PFSK-1 (cell line): ENCODE results near the gene CCDC47. TPM values are rescaled to one million over a fixed set of nuclear protein-coding genes. Genes with fewer than 3 reads are reported as not detected.

Experiments
- FOXP2 ChIP-seq: optimal IDR thresholded peaks from 2 replicates; pipeline ENCODE3; 2011; ENCODE audit warnings: borderline replicate concordance, control low read depth, inconsistent platforms; ENCODE audit not compliant: insufficient read depth; ENCODE audit errors: extremely low read length, extremely low read depth
- POLR2AphosphoS5 ChIP-seq: IDR thresholded peaks from 2 replicates; pipeline ENCODE4 v1.6.1; 2012; ENCODE audit warnings: low read depth, mild to moderate bottlenecking, control low read depth, low read length, moderate library complexity
- SIN3A ChIP-seq: IDR thresholded peaks from 2 replicates; pipeline ENCODE4 v1.6.1; 2012; ENCODE audit warnings: mild to moderate bottlenecking, low read length, moderate library complexity, borderline replicate concordance; ENCODE audit not compliant: insufficient read depth
- TAF1 ChIP-seq: IDR thresholded peaks from 2 replicates; pipeline ENCODE4 v1.6.1; 2012; ENCODE audit warnings: low read length, control low read depth, borderline replicate concordance; ENCODE audit not compliant: insufficient read depth
- polyA plus RNA-seq: library from polyadenylated mRNA; unstranded; fragments of >200 nt; gene quantifications from one replicate; pipeline ENCODE4 v1.2.1, GENCODE V29; 2012; ENCODE audit warnings: low read depth, missing spikeins; ENCODE audit not compliant: insufficient read length
- TF ChIP-seq, protein P1 (sequence below), 2 experiments: IDR thresholded peaks; 2 replicates each; pipeline versions ENCODE4 v1.6.1 to v1.8.0; 2011 to 2012; ENCODE audit warnings: low read depth in 2 of 2, low read length in 2 of 2, control low read depth in 1 of 2, inconsistent platforms in 1 of 2, mild to moderate bottlenecking in 1 of 2, moderate library complexity in 1 of 2; ENCODE audit not compliant: insufficient read depth in 1 of 2

CCDC47 gene, protein sequence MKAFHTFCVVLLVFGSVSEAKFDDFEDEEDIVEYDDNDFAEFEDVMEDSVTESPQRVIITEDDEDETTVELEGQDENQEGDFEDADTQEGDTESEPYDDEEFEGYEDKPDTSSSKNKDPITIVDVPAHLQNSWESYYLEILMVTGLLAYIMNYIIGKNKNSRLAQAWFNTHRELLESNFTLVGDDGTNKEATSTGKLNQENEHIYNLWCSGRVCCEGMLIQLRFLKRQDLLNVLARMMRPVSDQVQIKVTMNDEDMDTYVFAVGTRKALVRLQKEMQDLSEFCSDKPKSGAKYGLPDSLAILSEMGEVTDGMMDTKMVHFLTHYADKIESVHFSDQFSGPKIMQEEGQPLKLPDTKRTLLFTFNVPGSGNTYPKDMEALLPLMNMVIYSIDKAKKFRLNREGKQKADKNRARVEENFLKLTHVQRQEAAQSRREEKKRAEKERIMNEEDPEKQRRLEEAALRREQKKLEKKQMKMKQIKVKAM
- 98.8 TPM for polyA plus RNA-seq

DNA sequence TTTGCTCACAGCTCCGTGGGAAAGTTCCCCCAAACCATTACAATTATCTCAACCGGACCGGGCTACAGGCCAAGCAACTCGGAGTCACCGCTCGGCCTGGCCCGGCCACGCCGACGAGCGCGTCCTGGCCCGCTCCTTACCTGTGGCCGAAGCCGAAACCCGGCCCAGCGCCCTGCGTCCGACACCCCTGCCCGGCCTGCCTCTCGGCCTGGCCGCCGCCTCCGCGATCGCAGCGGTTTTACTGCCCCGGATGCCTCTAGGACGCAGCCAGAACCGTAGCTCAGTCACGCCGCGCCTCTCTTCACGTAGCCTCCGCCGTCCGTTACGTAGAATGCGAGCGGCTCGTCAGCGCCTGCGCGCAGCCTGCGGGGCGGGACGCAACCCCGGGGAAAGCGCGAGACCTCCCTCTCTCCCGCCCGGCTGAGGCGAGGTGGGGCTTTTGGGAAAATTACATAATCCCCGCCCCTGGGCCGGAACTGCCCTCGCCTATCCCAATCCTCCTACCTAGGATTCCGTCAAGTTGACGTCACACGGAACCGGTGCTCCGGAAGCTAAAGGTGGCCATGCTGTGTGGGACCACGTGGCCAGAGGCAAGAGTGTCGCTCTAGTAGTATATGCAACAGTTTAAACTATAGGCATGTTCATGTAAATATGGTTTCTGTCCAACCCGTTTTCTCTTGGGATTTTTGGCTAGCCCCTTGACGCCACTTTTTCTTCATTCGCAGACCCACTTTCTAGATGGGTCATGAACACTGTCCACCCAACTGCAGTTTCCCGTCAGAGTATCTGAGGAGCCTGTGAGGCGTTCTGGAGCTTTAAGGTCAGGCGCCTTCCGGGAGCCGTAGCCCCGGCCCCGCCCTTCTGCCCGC is at the start of gene CCDC47:
TSS of gene CCDC47 (minus strand) at position 326 of the 869 bp plus-strand sequence. CDS start 7,422 bp downstream, outside the sequence.
- TF ChIP-seq TAF1 (peak; percentile 77; the same call in 1 of the 2 replicates), SIN3A (peak; percentile 91), FOXP2 (peak; percentile 86), POLR2AphosphoS5 (peak; percentile 75)
- TF ChIP-seq, protein P1, sequence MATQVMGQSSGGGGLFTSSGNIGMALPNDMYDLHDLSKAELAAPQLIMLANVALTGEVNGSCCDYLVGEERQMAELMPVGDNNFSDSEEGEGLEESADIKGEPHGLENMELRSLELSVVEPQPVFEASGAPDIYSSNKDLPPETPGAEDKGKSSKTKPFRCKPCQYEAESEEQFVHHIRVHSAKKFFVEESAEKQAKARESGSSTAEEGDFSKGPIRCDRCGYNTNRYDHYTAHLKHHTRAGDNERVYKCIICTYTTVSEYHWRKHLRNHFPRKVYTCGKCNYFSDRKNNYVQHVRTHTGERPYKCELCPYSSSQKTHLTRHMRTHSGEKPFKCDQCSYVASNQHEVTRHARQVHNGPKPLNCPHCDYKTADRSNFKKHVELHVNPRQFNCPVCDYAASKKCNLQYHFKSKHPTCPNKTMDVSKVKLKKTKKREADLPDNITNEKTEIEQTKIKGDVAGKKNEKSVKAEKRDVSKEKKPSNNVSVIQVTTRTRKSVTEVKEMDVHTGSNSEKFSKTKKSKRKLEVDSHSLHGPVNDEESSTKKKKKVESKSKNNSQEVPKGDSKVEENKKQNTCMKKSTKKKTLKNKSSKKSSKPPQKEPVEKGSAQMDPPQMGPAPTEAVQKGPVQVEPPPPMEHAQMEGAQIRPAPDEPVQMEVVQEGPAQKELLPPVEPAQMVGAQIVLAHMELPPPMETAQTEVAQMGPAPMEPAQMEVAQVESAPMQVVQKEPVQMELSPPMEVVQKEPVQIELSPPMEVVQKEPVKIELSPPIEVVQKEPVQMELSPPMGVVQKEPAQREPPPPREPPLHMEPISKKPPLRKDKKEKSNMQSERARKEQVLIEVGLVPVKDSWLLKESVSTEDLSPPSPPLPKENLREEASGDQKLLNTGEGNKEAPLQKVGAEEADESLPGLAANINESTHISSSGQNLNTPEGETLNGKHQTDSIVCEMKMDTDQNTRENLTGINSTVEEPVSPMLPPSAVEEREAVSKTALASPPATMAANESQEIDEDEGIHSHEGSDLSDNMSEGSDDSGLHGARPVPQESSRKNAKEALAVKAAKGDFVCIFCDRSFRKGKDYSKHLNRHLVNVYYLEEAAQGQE (IDR thresholded peaks at IDR 0.05; ENCODE audit: insufficient read depth in 1 of 2, low read depth in 2 of 2, low read length in 2 of 2): peak in 1 of 2 experiments; percentile 30; a peak in 1 of 4 replicates

DNA sequence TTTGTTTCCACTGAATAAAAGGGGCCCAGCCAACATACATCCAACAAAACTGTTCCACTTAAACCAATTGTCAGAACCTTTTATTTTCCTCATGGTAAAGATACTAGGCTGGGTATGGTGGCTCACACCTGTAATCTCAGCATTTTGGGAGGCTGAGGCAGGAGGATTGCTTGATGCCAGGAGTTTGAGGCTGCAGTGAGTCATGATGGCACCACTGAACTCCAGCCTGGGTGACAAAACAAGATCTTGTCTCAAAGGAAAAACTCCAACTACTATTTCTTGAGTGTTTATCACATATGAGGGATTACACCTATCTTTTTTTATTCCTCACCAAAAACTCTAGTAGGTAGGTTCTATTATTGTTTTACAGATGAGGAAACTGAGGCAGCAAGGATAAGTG is 49.1 kb upstream of the CCDC47 start:
- TF ChIP-seq SIN3A (no peak), TAF1 (no peak), POLR2AphosphoS5 (no peak), FOXP2 (no peak)
- TF ChIP-seq, protein P1 (IDR thresholded peaks at IDR 0.05; ENCODE audit: insufficient read depth in 1 of 2, low read depth in 2 of 2, low read length in 2 of 2): no peak

DNA sequence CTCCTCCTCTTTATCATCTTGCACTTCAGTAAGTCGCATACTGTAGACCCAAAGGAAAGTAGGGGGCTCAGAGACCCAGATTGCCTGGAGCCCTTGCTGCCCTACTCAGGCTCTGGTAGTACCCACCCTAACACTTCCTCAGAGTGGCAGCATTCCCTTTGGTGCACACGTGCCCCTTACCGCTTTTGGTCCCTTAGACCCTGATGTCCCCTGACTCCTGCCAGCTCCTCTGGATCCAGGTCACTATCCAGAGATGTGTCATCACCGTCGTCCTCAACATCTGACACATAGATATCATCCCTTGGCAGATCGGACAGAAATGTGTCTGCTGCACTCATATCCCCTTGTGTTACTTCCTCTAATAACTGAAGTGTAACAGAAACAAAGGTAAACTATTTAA is 48.4 kb upstream of the CCDC47 start:
- TF ChIP-seq FOXP2: no peak
- TF ChIP-seq TAF1: no peak
- no peak for TF ChIP-seq POLR2AphosphoS5
- no peak for TF ChIP-seq SIN3A
- TF ChIP-seq, protein P1 (IDR thresholded peaks at IDR 0.05; ENCODE audit: insufficient read depth in 1 of 2, low read depth in 2 of 2, low read length in 2 of 2): no peak

DNA sequence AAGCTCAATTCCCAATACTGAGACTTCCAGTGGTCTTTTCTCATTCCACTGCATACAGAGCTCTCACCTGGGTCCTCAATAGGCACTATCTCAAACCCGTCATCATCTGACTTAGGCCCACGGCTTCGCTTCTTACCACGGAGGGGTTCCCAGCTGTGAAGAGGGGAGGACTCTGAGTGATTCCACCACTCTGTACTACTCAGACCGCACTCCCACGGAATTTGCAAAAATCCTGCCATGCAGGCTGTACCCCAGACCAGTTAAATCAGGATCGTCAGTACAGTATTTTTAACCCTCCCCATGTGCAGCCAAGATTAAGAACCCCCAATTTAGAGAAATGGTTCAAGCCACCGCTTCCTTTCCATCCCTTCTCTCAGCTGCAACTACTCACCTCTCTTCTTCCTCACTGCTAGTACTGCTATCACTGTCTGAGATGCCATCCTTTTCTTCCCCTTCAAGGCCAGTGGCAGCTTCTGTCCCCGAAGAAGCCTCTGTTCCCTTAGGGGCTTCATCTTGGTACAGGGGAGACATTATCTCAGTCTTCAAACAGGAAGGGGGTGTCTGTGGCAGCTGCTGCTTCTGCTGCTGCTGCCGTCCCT is 47.7 kb upstream of the CCDC47 start:
- no peak; the same call in 1 of the 2 replicates for TF ChIP-seq POLR2AphosphoS5
- TF ChIP-seq SIN3A: no peak

DNA sequence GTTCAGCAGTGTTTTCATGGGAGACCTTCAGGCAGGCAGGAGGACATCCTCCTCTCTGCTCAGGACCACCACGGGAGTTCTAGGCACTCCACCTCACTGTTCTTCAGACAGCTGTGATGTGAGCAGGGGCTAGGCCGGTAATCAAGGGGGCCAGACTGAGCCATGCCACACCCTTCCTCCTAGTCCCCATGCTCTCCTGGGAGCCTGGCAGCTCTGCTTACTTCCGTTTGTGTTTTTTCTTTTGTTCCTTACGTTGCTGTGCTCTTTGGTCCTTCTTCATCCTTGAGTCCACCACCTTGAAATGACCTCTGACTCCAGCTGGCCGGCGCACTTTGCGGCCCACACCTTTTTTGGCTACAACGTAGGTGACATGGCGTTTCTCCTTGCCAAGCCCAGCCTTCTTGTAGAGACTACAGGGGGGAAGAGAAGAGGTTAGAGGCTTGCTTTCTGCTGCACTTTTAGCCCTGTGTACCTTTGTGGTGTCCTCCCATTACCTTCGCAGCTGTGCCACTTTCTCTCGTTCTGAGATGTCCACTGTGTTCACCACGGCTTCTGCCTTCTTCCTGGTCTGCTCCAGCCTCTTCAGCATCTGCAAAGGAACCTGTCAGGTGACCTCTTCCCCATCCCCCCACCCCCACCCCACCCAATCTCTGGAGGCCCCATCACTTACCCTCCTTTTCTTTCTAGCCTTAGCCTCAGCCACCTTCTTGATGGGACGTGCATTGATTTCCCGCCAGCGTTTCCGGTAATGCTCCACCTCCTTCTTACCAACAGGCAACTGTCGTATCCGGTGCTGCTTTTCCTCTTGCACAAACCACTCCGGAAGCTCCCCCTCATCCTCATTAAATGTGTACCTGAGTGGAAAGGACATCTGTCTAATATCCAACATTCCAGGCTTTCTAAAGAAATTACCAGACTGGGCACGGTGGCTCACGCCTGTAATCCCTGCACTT is 46.5 kb upstream of the CCDC47 start:
- TF ChIP-seq POLR2AphosphoS5 (0 out of 2 replicates have a peak, but pooled peaks have one; percentile 45), TAF1 (no peak), SIN3A (no peak), FOXP2 (no peak)
